Upper lobe of left lung (tissue), 4 donors: Measurements from ENCODE around the gene ACTR3C.

Experiments
- EP300 ChIP-seq, 4 donors: sonication (generic); formaldehyde crosslinking; IDR thresholded peaks; one replicate each; pipeline ENCODE4 v1.5.1; 2017; ENCODE audit warnings: antibody characterized with exemption in 4 of 4, control low read depth in 2 of 4
- POLR2A ChIP-seq, 4 donors: fragments of 450-650 bp; IDR thresholded peaks; one replicate each; pipeline ENCODE4 v1.5.1; 2016 to 2017; ENCODE audit warnings: antibody characterized with exemption in 4 of 4, mild to moderate bottlenecking in 2 of 4
- TF ChIP-seq, protein P1 (sequence below), 6 experiments: fragments of 450-650 bp in 4 of 6; fragments of 200-600 bp in 2 of 6; sonication (generic) in 2 of 6; IDR thresholded peaks; one replicate each; pipeline ENCODE4 v1.5.1; 2016 to 2019; ENCODE audit warnings: antibody characterized with exemption in 6 of 6

- TF ChIP-seq, protein P1, sequence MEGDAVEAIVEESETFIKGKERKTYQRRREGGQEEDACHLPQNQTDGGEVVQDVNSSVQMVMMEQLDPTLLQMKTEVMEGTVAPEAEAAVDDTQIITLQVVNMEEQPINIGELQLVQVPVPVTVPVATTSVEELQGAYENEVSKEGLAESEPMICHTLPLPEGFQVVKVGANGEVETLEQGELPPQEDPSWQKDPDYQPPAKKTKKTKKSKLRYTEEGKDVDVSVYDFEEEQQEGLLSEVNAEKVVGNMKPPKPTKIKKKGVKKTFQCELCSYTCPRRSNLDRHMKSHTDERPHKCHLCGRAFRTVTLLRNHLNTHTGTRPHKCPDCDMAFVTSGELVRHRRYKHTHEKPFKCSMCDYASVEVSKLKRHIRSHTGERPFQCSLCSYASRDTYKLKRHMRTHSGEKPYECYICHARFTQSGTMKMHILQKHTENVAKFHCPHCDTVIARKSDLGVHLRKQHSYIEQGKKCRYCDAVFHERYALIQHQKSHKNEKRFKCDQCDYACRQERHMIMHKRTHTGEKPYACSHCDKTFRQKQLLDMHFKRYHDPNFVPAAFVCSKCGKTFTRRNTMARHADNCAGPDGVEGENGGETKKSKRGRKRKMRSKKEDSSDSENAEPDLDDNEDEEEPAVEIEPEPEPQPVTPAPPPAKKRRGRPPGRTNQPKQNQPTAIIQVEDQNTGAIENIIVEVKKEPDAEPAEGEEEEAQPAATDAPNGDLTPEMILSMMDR (IDR thresholded peaks at IDR 0.05) = no peak
- no peak for TF ChIP-seq POLR2A (IDR thresholded peaks at IDR 0.05)
- TF ChIP-seq EP300 (IDR thresholded peaks at IDR 0.05) = no peak
These were observed 9.7 kb upstream of the ACTR3C start for GRCh38 chr7:150332852-150333635.
